Coronary artery (tissue), 2 donors: ENCODE measurements around the gene CCNG2.
A peak's percentile ranks its signal among the peaks of the same experiment; 100 is the strongest.

Source experiments
- DNase-seq: peaks from one replicate; pipeline ENCODE4 v3.0.0-alpha.2; 2017; ENCODE audit warnings: low spot score
- H3K27ac ChIP-seq, 2 donors: fragments of 200-600 bp; sonication (generic); one replicate each; pipeline ENCODE4 v1.5.1; 2016 to 2019
- H3K4me3 ChIP-seq: fragments of 200-600 bp; sonication (generic); 2 replicates; pipeline ENCODE4 v1.5.1; 2016; ENCODE audit warnings: mild to moderate bottlenecking, moderate library complexity
- TF ChIP-seq, protein P1 (sequence below): fragments of 200-600 bp; sonication (generic); IDR thresholded peaks from one replicate; pipeline ENCODE4 v1.5.1; 2019; ENCODE audit warnings: antibody characterized with exemption

CCNG2 gene

DNA sequence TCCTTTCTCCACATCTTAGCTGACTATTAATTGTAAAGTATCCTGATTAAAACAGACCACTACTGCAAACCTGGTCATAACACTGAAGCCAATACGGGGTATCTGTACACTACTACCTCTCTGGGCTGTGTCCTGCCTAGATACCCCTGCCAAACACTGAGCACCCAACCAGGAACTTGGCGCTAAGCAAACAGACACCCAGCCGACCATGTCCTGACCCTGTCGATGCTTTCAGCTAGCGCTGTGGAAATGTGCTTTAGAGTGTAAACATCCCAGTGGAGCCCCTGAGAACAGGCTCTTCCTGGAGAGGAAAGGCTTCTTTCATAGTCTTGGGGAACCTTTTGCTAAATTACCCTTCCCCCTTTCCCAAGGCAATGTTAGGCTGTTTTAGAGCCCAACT is 52.9 kb downstream of the CCNG2 start:
- H3K4me3 ChIP-seq: no peak overlapping the region
- no peak overlapping the region for H3K27ac ChIP-seq
- TF ChIP-seq, protein P1, sequence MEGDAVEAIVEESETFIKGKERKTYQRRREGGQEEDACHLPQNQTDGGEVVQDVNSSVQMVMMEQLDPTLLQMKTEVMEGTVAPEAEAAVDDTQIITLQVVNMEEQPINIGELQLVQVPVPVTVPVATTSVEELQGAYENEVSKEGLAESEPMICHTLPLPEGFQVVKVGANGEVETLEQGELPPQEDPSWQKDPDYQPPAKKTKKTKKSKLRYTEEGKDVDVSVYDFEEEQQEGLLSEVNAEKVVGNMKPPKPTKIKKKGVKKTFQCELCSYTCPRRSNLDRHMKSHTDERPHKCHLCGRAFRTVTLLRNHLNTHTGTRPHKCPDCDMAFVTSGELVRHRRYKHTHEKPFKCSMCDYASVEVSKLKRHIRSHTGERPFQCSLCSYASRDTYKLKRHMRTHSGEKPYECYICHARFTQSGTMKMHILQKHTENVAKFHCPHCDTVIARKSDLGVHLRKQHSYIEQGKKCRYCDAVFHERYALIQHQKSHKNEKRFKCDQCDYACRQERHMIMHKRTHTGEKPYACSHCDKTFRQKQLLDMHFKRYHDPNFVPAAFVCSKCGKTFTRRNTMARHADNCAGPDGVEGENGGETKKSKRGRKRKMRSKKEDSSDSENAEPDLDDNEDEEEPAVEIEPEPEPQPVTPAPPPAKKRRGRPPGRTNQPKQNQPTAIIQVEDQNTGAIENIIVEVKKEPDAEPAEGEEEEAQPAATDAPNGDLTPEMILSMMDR: no peak
- DNase-seq: no peak

DNA sequence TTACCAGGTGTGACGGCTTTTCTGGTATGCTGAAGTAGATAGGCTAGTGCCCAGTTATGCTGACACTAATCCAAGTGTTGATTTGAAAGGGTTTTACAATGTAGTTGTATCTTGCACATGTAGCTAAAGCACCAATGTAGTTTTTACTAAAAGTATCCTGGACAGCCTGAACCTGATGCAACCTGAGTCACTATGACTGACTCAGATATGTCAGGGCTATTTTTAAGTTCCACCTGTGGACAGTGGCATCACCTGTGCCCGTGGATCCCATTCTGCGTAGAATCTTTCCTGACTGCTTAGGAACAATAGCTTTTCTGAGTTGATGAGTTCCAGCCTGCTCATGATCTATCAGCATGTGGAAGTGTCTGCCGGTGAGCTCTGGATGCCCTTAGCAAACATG is 58.1 kb downstream of the CCNG2 start:
- H3K4me3 ChIP-seq: no peak overlapping the region
- peak; percentile 29 for DNase-seq
- TF ChIP-seq, protein P1: no peak
- H3K27ac ChIP-seq: no peak overlapping the region

DNA sequence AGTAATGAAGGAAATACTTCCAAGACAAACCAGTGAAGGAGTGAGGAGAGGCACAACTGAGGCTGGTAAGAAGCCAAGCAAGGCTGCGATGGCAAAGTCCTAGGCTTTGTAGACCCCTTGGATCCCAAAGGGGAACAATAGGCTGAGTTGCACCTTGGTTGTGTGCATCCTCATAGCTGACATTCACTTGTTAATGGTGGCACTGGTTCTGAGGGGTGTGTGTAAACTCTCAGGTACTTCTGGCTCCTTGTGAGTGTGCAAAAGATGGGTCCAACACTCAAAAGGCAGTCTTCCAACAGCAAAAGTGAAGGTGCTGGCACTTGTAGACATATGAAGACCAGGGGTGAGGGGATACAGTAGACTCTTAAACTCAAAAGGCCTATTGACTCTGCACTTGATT is 60.5 kb downstream of the CCNG2 start:
- TF ChIP-seq, protein P1: no peak
- Histone ChIP-seq H3K4me3 (no peak overlapping the region), H3K27ac (no peak overlapping the region)
- DNase-seq: no peak

GRCh38 chr4:77219266-77219665 is 62.3 kb downstream of the CCNG2 start:
- Histone ChIP-seq H3K4me3 (no peak overlapping the region), H3K27ac (no peak overlapping the region)
- DNase-seq: no peak
- TF ChIP-seq, protein P1: no peak
